SK-N-SH treated with all-trans-retinoic acid at 6 μM for 48 hours (cell line): Measurements from ENCODE around the gene CCL18.
"Not testable (repeated sequence)": the region's sequence is repeated elsewhere in the genome, so short reads cannot be mapped to it uniquely, and the experiment has no call there.

Experiments
- ATAC-seq: fragments of 200-7000 bp; cut with Tn5 transposase; 3 replicates; pipeline ENCODE4 v1.9.1; 2020; ENCODE audit warnings: mild to moderate bottlenecking, moderate library complexity
- BACH2 ChIP-seq: fragments of 250-450 bp; sonication (Bioruptor Pico); IDR thresholded peaks from 2 replicates; pipeline ENCODE4 v1.9.0; 2021; ENCODE audit warnings: mild to moderate bottlenecking, borderline replicate concordance
- CREB5 ChIP-seq: fragments of 250-450 bp; sonication (Bioruptor Pico); IDR thresholded peaks from 2 replicates; pipeline ENCODE4 v1.5.1; 2020; ENCODE audit warnings: low read depth, mild to moderate bottlenecking, moderate library complexity
- CSDC2 ChIP-seq: fragments of 250-450 bp; sonication (Bioruptor Pico); IDR thresholded peaks from 2 replicates; pipeline ENCODE4 v1.5.0; 2020; ENCODE audit warnings: mild to moderate bottlenecking, moderate library complexity
- CSRNP3 ChIP-seq: fragments of 250-450 bp; sonication (Bioruptor Pico); IDR thresholded peaks from 2 replicates; pipeline ENCODE4 v1.5.1; 2021; ENCODE audit warnings: mild to moderate bottlenecking, moderate library complexity
- ESRRG ChIP-seq: fragments of 250-450 bp; sonication (Bioruptor Pico); IDR thresholded peaks from 2 replicates; pipeline ENCODE4 v1.6.1; 2021; ENCODE audit warnings: mild to moderate bottlenecking
- OSR1 ChIP-seq: fragments of 250-450 bp; sonication (Bioruptor Pico); IDR thresholded peaks from 2 replicates; pipeline ENCODE4 v1.8.0; 2022; ENCODE audit warnings: moderate library complexity, mild to moderate bottlenecking, inconsistent platforms
- PATZ1 ChIP-seq: fragments of 250-450 bp; sonication (Bioruptor Pico); IDR thresholded peaks from 2 replicates; pipeline ENCODE4 v1.8.0; 2020; ENCODE audit warnings: mild to moderate bottlenecking, moderate library complexity, borderline replicate concordance
- PPARA ChIP-seq: fragments of 250-450 bp; sonication (Bioruptor Pico); IDR thresholded peaks from 2 replicates; pipeline ENCODE4 v1.5.0; 2020; ENCODE audit warnings: mild to moderate bottlenecking, borderline replicate concordance
- SNAI2 ChIP-seq: fragments of 250-450 bp; sonication (Bioruptor Pico); IDR thresholded peaks from 2 replicates; pipeline ENCODE4 v1.5.0; 2020; ENCODE audit warnings: mild to moderate bottlenecking, moderate library complexity
- TOX ChIP-seq: fragments of 250-450 bp; sonication (Bioruptor Pico); IDR thresholded peaks from 2 replicates; pipeline ENCODE4 v1.8.0; 2021; ENCODE audit warnings: mild to moderate bottlenecking, moderate library complexity, borderline replicate concordance
- TSHZ2 ChIP-seq: fragments of 250-450 bp; sonication (Bioruptor Pico); IDR thresholded peaks from 2 replicates; pipeline ENCODE4 v1.5.0; 2020; ENCODE audit warnings: mild to moderate bottlenecking, moderate library complexity
- ZC3H10 ChIP-seq: fragments of 250-450 bp; sonication (Bioruptor Pico); IDR thresholded peaks from 2 replicates; pipeline ENCODE4 v1.5.1; 2021; ENCODE audit warnings: mild to moderate bottlenecking, moderate library complexity
- ZFP30 ChIP-seq: fragments of 450-650 bp; formaldehyde crosslinking; IDR thresholded peaks from 2 replicates; pipeline ENCODE4 v1.5.0; 2022; ENCODE audit warnings: mild to moderate bottlenecking, moderate library complexity
- ZNF565 ChIP-seq: fragments of 450-650 bp; formaldehyde crosslinking; conservative IDR thresholded peaks from 2 replicates; pipeline ENCODE4 v1.5.0; 2020; ENCODE audit warnings: low read depth, mild to moderate bottlenecking, moderate library complexity
- ZNF70 ChIP-seq: fragments of 450-650 bp; formaldehyde crosslinking; IDR thresholded peaks from 2 replicates; pipeline ENCODE4 v1.5.0; 2020; ENCODE audit warnings: mild to moderate bottlenecking, moderate library complexity

CCL18 gene

GRCh38 chr17:36089888-36090836, 26.1 kb downstream of the CCL18 start, which contains the start of gene CCL3 (continued):
- no peak for TF ChIP-seq ZFP30 (CRISPR knock-in tag)

GRCh38 chr17:36092230-36092629, 28.2 kb downstream of the CCL18 start:
- TF ChIP-seq ZC3H10 (CRISPR knock-in tag) = no peak
- TF ChIP-seq TSHZ2 (CRISPR knock-in tag) = no peak
- ATAC-seq = no peak

GRCh38 chr17:36092715-36093114, 28.6 kb downstream of the CCL18 start:
- not testable (repeated sequence) for ATAC-seq

GRCh38 chr17:36094232-36094631, 30.2 kb downstream of the CCL18 start:
- TF ChIP-seq OSR1 = no peak
- no peak for TF ChIP-seq CSRNP3 (CRISPR knock-in tag)
- no peak for TF ChIP-seq PATZ1
- TF ChIP-seq BACH2 = no peak
- TF ChIP-seq PPARA (CRISPR knock-in tag) = no peak
- no peak for TF ChIP-seq SNAI2 (CRISPR knock-in tag)
- no peak for TF ChIP-seq ZNF70 (CRISPR knock-in tag)
- TF ChIP-seq CSDC2 (CRISPR knock-in tag) = no peak
- no peak for TF ChIP-seq CREB5 (CRISPR knock-in tag)
- TF ChIP-seq TSHZ2 (CRISPR knock-in tag) = no peak
- TF ChIP-seq ZNF565 (CRISPR knock-in tag) = no peak
- TF ChIP-seq ZFP30 (CRISPR knock-in tag) = no peak
- no peak for TF ChIP-seq ZC3H10 (CRISPR knock-in tag)
- no peak for TF ChIP-seq ESRRG (CRISPR knock-in tag)
- ATAC-seq = no peak

- no peak for ATAC-seq
- TF ChIP-seq CSRNP3 (CRISPR knock-in tag) (no peak), BACH2 (no peak), SNAI2 (CRISPR knock-in tag) (no peak), PATZ1 (no peak), ZFP30 (CRISPR knock-in tag) (no peak), TOX (CRISPR knock-in tag) (no peak), ZNF70 (CRISPR knock-in tag) (no peak)
Observed at GRCh38 chr17:36094746-36095145, 30.7 kb downstream of the CCL18 start.
